Stimulated activated effector memory CD8-positive, alpha-beta T cell treated with anti-CD3 and anti-CD28 coated beads, Interleukin-12 subunit alpha, Interleukin-12 subunit beta, amount 100 ng/mL, for 72 hours (primary cell): ENCODE measurements around the gene CATSPERD.
A peak's percentile ranks its signal among the peaks of the same experiment; 100 is the strongest.
"Not testable (repeated sequence)": the region's sequence is repeated elsewhere in the genome, so short reads cannot be mapped to it uniquely, and the experiment has no call there.

Source experiments
- ATAC-seq: fragments of 150-1000 bp; cut with Tn5 transposase; 2 replicates; pipeline ENCODE4 v1.10.0; 2021
- DNase-seq, 2 donors: peaks; one replicate each; pipeline ENCODE4 v3.0.0; 2021 to 2022; ENCODE audit warnings: low spot score in 2 of 2
- H3K27ac Mint-ChIP-seq: one replicate; pipeline ENCODE4 v1.8.0; 2022; ENCODE audit warnings: mild to moderate bottlenecking, mixed read lengths
- H3K36me3 Mint-ChIP-seq: one replicate; pipeline ENCODE4 v1.8.0; 2022; ENCODE audit warnings: mild to moderate bottlenecking, mixed read lengths
- H3K4me1 Mint-ChIP-seq: one replicate; pipeline ENCODE4 v1.8.0; 2022; ENCODE audit warnings: mixed read lengths
- H3K4me3 Mint-ChIP-seq: one replicate; pipeline ENCODE4 v1.8.0; 2022; ENCODE audit warnings: mild to moderate bottlenecking, mixed read lengths
- H3K9me3 Mint-ChIP-seq: one replicate; pipeline ENCODE4 v1.8.0; 2022; ENCODE audit warnings: mixed read lengths

CATSPERD gene

GRCh38 chr19:5775668-5776309 is 55.4 kb downstream of the CATSPERD start:
- Mint-ChIP-seq H3K36me3 (no peaks in the 10 kb centered on the region), H3K9me3 (no peaks in the 10 kb centered on the region), H3K27ac (no peak overlapping the region), H3K4me1 (no peaks in the 10 kb centered on the region), H3K4me3 (no peak overlapping the region)
- ATAC-seq (no peak), DNase-seq (no peak)

GRCh38 chr19:5778402-5778801 is 58.0 kb downstream of the CATSPERD start:
- Mint-ChIP-seq H3K4me1 (no peaks in the 10 kb centered on the region), H3K4me3 (no peak overlapping the region), H3K9me3 (no peaks in the 10 kb centered on the region), H3K36me3 (no peaks in the 10 kb centered on the region), H3K27ac (no peak overlapping the region)
- DNase-seq (no peak), ATAC-seq (no peak)

GRCh38 chr19:5780916-5781315 is 60.5 kb downstream of the CATSPERD start:
- not testable (repeated sequence) for H3K4me1 Mint-ChIP-seq, H3K4me3 Mint-ChIP-seq, ATAC-seq, DNase-seq, H3K9me3 Mint-ChIP-seq, H3K27ac Mint-ChIP-seq
- peaks cover 14% of the 10 kb centered on the region for H3K36me3 Mint-ChIP-seq

GRCh38 chr19:5782322-5782721 is 61.9 kb downstream of the CATSPERD start:
- Mint-ChIP-seq H3K27ac (no peak overlapping the region), H3K36me3 (peaks cover 28% of the 10 kb centered on the region), H3K4me1 (peaks cover 6% of the 10 kb centered on the region), H3K4me3 (no peak overlapping the region), H3K9me3 (no peaks in the 10 kb centered on the region)
- no peak for ATAC-seq
- no peak for DNase-seq

GRCh38 chr19:5782945-5783919 is 62.8 kb downstream of the CATSPERD start:
- ATAC-seq (no peak), DNase-seq (no peak)
- no peak overlapping the region for H3K27ac Mint-ChIP-seq

GRCh38 chr19:5784581-5785147 is 64.2 kb downstream of the CATSPERD start, which contains the start of gene PRR22:
Gene PRR22, minus strand, starts transcription at chr19:5784746. Its CDS starts 86 bp downstream, at chr19:5784660.
- Mint-ChIP-seq H3K9me3 (no peaks in the 10 kb centered on the region), H3K27ac (no peak within 1 kb of the TSS), H3K4me3 (no peak within 1 kb of the TSS), H3K4me1 (peaks cover 12% of the 10 kb centered on the region), H3K36me3 (peaks cover 51% of the 10 kb centered on the region)
- ATAC-seq = no peak
- no peak for DNase-seq

More at GRCh38 chr19:5782945-5783919, 62.8 kb downstream of the CATSPERD start:
- peaks cover 37% of the 10 kb centered on the region for H3K36me3 Mint-ChIP-seq
- no peak overlapping the region for H3K4me3 Mint-ChIP-seq
- H3K9me3 Mint-ChIP-seq = no peaks in the 10 kb centered on the region
- peaks cover 8% of the 10 kb centered on the region for H3K4me1 Mint-ChIP-seq

- Mint-ChIP-seq H3K4me1 (peaks cover 18% of the 10 kb centered on the region), H3K4me3 (no peak overlapping the region), H3K36me3 (peaks cover 59% of the 10 kb centered on the region), H3K27ac (no peak overlapping the region), H3K9me3 (no peaks in the 10 kb centered on the region)
- ATAC-seq = no peak
- DNase-seq = no peak
These were observed 65.0 kb downstream of the CATSPERD start for GRCh38 chr19:5785423-5785822.

- Mint-ChIP-seq H3K27ac (peak overlapping the region; percentile 73), H3K4me1 (peaks cover 27% of the 10 kb centered on the region), H3K36me3 (peaks cover 68% of the 10 kb centered on the region), H3K4me3 (no peak overlapping the region), H3K9me3 (no peaks in the 10 kb centered on the region)
- DNase-seq (no peak), ATAC-seq (no peak)
These were observed 66.4 kb downstream of the CATSPERD start for GRCh38 chr19:5786593-5787408.

GRCh38 chr19:5787409-5788182 is 67.2 kb downstream of the CATSPERD start:
- no peaks in the 10 kb centered on the region for H3K9me3 Mint-ChIP-seq
- H3K4me1 Mint-ChIP-seq = peaks cover 27% of the 10 kb centered on the region
- H3K4me3 Mint-ChIP-seq = no peak overlapping the region
- DNase-seq (no peak), ATAC-seq (no peak)
- H3K36me3 Mint-ChIP-seq = peaks cover 68% of the 10 kb centered on the region
- H3K27ac Mint-ChIP-seq = no peak overlapping the region

- DNase-seq = no peak
- Mint-ChIP-seq H3K9me3 (no peaks in the 10 kb centered on the region), H3K27ac (no peak overlapping the region), H3K4me1 (peaks cover 27% of the 10 kb centered on the region), H3K36me3 (peaks cover 68% of the 10 kb centered on the region), H3K4me3 (peak overlapping the region; percentile 94)
- ATAC-seq = no peak
These were observed 68.0 kb downstream of the CATSPERD start for GRCh38 chr19:5788422-5788821.

GRCh38 chr19:5789351-5789761 is 68.9 kb downstream of the CATSPERD start:
- Mint-ChIP-seq H3K4me1 (peaks cover 27% of the 10 kb centered on the region), H3K27ac (peak overlapping the region; percentile 99), H3K4me3 (peak overlapping the region; percentile 94), H3K9me3 (no peaks in the 10 kb centered on the region), H3K36me3 (peaks cover 68% of the 10 kb centered on the region)
- ATAC-seq (no peak), DNase-seq (no peak)

GRCh38 chr19:5789886-5790558 is 69.6 kb downstream of the CATSPERD start:
- DNase-seq = no peak
- Mint-ChIP-seq H3K9me3 (no peaks in the 10 kb centered on the region), H3K27ac (peak overlapping the region; percentile 99), H3K36me3 (peaks cover 63% of the 10 kb centered on the region), H3K4me3 (peak overlapping the region; percentile 94), H3K4me1 (peaks cover 27% of the 10 kb centered on the region)
- no peak for ATAC-seq

GRCh38 chr19:5790559-5791520 is 70.4 kb downstream of the CATSPERD start, which contains the start of gene DUS3L:
Gene DUS3L, minus strand, starts transcription at chr19:5791163. Its CDS starts 22 bp downstream, at chr19:5791141.
- peak; percentile 90 to 98 for DNase-seq
- Mint-ChIP-seq H3K9me3 (no peaks in the 10 kb centered on the region), H3K36me3 (peaks cover 55% of the 10 kb centered on the region), H3K27ac (peak within 1 kb of the TSS; percentile 99), H3K4me3 (peak within 1 kb of the TSS; percentile 94), H3K4me1 (peaks cover 27% of the 10 kb centered on the region)
- peak; percentile 97 for ATAC-seq
